Mucosa of rectum (tissue), 2 donors: ENCODE results near the gene PTER.
A peak's percentile ranks its signal among the peaks of the same experiment; 100 is the strongest.

Experiments used
- H3K27ac ChIP-seq, 2 donors: one replicate each; pipeline ENCODE4 v1.7.0; 2013; ENCODE audit warnings: inconsistent platforms in 2 of 2, low read depth in 2 of 2, low read length in 2 of 2
- H3K27me3 ChIP-seq, 2 donors: one replicate each; pipeline ENCODE4 v1.7.0; 2013; ENCODE audit warnings: low read length in 2 of 2; ENCODE audit not compliant: control insufficient read depth in 2 of 2, insufficient read depth in 2 of 2
- H3K36me3 ChIP-seq, 2 donors: one replicate each; pipeline ENCODE4 v1.7.0; 2013; ENCODE audit warnings: low read length in 2 of 2; ENCODE audit not compliant: control insufficient read depth in 2 of 2, insufficient read depth in 2 of 2
- H3K4me1 ChIP-seq, 2 donors: one replicate each; pipeline ENCODE4 v1.7.0; 2013; ENCODE audit warnings: low read length in 2 of 2, mild to moderate bottlenecking in 1 of 2; ENCODE audit not compliant: control insufficient read depth in 2 of 2, insufficient read depth in 2 of 2
- H3K4me3 ChIP-seq, 2 donors: one replicate each; pipeline ENCODE4 v1.7.0; 2013; ENCODE audit warnings: low read length in 2 of 2
- H3K9ac ChIP-seq, 2 donors: one replicate each; pipeline ENCODE4 v1.7.0; 2013; ENCODE audit warnings: low read length in 2 of 2, low read depth in 1 of 2, mild to moderate bottlenecking in 1 of 2
- H3K9me3 ChIP-seq, 2 donors: one replicate each; pipeline ENCODE4 v1.7.0; 2013; ENCODE audit warnings: low read length in 2 of 2; ENCODE audit not compliant: control insufficient read depth in 2 of 2
- donor health status: healthy.
- donor health status: Normal muscosa, but diverticular disease.

The PTER gene

GRCh38 chr10:16497911-16498310 is 61.1 kb downstream of the PTER start:
- H3K36me3 ChIP-seq, result no peaks in the 10 kb centered on the region
- H3K4me1 ChIP-seq, result no peaks in the 10 kb centered on the region
- H3K27ac ChIP-seq, result no peak overlapping the region
- no peak overlapping the region for H3K9ac ChIP-seq
- H3K27me3 ChIP-seq, result no peaks in the 10 kb centered on the region
- H3K9me3 ChIP-seq, result no peaks in the 10 kb centered on the region
- no peak overlapping the region for H3K4me3 ChIP-seq

GRCh38 chr10:16505161-16505560 is 68.4 kb downstream of the PTER start:
- H3K36me3 ChIP-seq, result peaks cover 0 to 2% of the 10 kb centered on the region in 2 donors

GRCh38 chr10:16509996-16510395 is 73.2 kb downstream of the PTER start:
- peaks cover 2% of the 10 kb centered on the region in 2 donors for H3K36me3 ChIP-seq
- no peaks in the 10 kb centered on the region for H3K9me3 ChIP-seq
- no peak overlapping the region for H3K4me3 ChIP-seq
- H3K4me1 ChIP-seq, result no peaks in the 10 kb centered on the region
- no peaks in the 10 kb centered on the region for H3K27me3 ChIP-seq
- no peak overlapping the region for H3K9ac ChIP-seq
- H3K27ac ChIP-seq, result no peak overlapping the region

More at GRCh38 chr10:16505161-16505560, 68.4 kb downstream of the PTER start:
- H3K4me1 ChIP-seq, result no peaks in the 10 kb centered on the region
- no peak overlapping the region for H3K4me3 ChIP-seq
- H3K9me3 ChIP-seq, result no peaks in the 10 kb centered on the region
- H3K27ac ChIP-seq, result no peak overlapping the region
- no peaks in the 10 kb centered on the region for H3K27me3 ChIP-seq
- H3K9ac ChIP-seq, result no peak overlapping the region

GRCh38 chr10:16510843-16511242 is 74.0 kb downstream of the PTER start:
- Histone ChIP-seq H3K9ac (no peak overlapping the region), H3K27ac (no peak overlapping the region), H3K4me3 (no peak overlapping the region), H3K4me1 (no peaks in the 10 kb centered on the region), H3K27me3 (no peaks in the 10 kb centered on the region), H3K9me3 (no peaks in the 10 kb centered on the region), H3K36me3 (peaks cover 2% of the 10 kb centered on the region in 2 donors)

GRCh38 chr10:16518822-16519221 is 82.0 kb downstream of the PTER start:
- no peaks in the 10 kb centered on the region for H3K36me3 ChIP-seq
- H3K27me3 ChIP-seq, result peaks cover 6 to 10% of the 10 kb centered on the region in 2 donors
- no peaks in the 10 kb centered on the region for H3K9me3 ChIP-seq
- H3K4me3 ChIP-seq, result no peak overlapping the region
- peaks cover 2% of the 10 kb centered on the region in 2 donors for H3K4me1 ChIP-seq
- no peak overlapping the region for H3K9ac ChIP-seq
- H3K27ac ChIP-seq, result no peak overlapping the region

- peaks cover 6 to 10% of the 10 kb centered on the region in 2 donors for H3K27me3 ChIP-seq
Measured at GRCh38 chr10:16519250-16519907, 82.6 kb downstream of the PTER start.

GRCh38 chr10:16519908-16520861 is 83.4 kb downstream of the PTER start:
- Histone ChIP-seq H3K9ac (no peak overlapping the region), H3K4me3 (peak overlapping the region; percentile 26 to 49)

More at GRCh38 chr10:16519250-16519907, 82.6 kb downstream of the PTER start:
- Histone ChIP-seq H3K4me1 (peaks cover 2% of the 10 kb centered on the region in 2 donors), H3K27ac (no peak overlapping the region), H3K36me3 (no peaks in the 10 kb centered on the region), H3K9me3 (no peaks in the 10 kb centered on the region), H3K9ac (no peak overlapping the region), H3K4me3 (peak overlapping the region in 1 of 2 donors; percentile 9)

GRCh38 chr10:16520900-16521299 is 84.1 kb downstream of the PTER start:
- Histone ChIP-seq H3K9ac (no peak overlapping the region), H3K36me3 (no peaks in the 10 kb centered on the region), H3K27me3 (peaks cover 6 to 10% of the 10 kb centered on the region in 2 donors), H3K4me3 (peak overlapping the region in 1 of 2 donors; percentile 56), H3K9me3 (no peaks in the 10 kb centered on the region), H3K4me1 (peaks cover 2% of the 10 kb centered on the region in 2 donors), H3K27ac (no peak overlapping the region)

More at GRCh38 chr10:16519908-16520861, 83.4 kb downstream of the PTER start:
- no peak overlapping the region for H3K27ac ChIP-seq
- H3K9me3 ChIP-seq, result no peaks in the 10 kb centered on the region
- peaks cover 6 to 10% of the 10 kb centered on the region in 2 donors for H3K27me3 ChIP-seq
- no peaks in the 10 kb centered on the region for H3K36me3 ChIP-seq
- peaks cover 2% of the 10 kb centered on the region in 2 donors for H3K4me1 ChIP-seq

GRCh38 chr10:16521311-16522016 is 84.7 kb downstream of the PTER start, which contains the start of gene C1QL3:
Gene C1QL3, minus strand, starts transcription at chr10:16521879. Its CDS starts 814 bp downstream, at chr10:16521065.
- Histone ChIP-seq H3K36me3 (no peaks in the 10 kb centered on the region), H3K9ac (no peak within 1 kb of the TSS), H3K4me1 (peaks cover 2% of the 10 kb centered on the region in 2 donors), H3K4me3 (peak within 1 kb of the TSS; percentile 48 to 56), H3K27me3 (peaks cover 6 to 10% of the 10 kb centered on the region in 2 donors), H3K27ac (no peak within 1 kb of the TSS), H3K9me3 (no peaks in the 10 kb centered on the region)
